ENCODE results near the gene RNF157.

Gene RNF157

GRCh38 chr17:76171706-76172105, 68.6 kb downstream of the RNF157 start:
- Histone ChIP-seq H3K27me3 (ENCODE audit: insufficient read depth, low read depth, severe bottlenecking) (no peaks in the 10 kb centered on the region), H3K9me3 (ENCODE audit: severe bottlenecking) (no peaks in the 10 kb centered on the region), H3K36me3 (peaks cover 8% of the 10 kb centered on the region), H3K27ac (no peak overlapping the region), H3K4me3 (ENCODE audit: low read depth, low read length) (no peak overlapping the region)
- no peak for TF ChIP-seq CTCF (IDR thresholded peaks at IDR 0.05; ENCODE audit: low read depth, low read length)
- DNase-seq = no peak

GRCh38 chr17:76170114-76170513, 70.2 kb downstream of the RNF157 start:
- H3K4me3 ChIP-seq (ENCODE audit: low read depth, low read length) = no peak overlapping the region
- no peaks in the 10 kb centered on the region for H3K27me3 ChIP-seq (ENCODE audit: insufficient read depth, low read depth, severe bottlenecking)
- no peak overlapping the region for H3K27ac ChIP-seq
- TF ChIP-seq CTCF (IDR thresholded peaks at IDR 0.05; ENCODE audit: low read depth, low read length) = no peak
- no peaks in the 10 kb centered on the region for H3K9me3 ChIP-seq (ENCODE audit: severe bottlenecking)
- DNase-seq = no peak
- H3K36me3 ChIP-seq = peaks cover 11% of the 10 kb centered on the region

- Histone ChIP-seq H3K27me3 (ENCODE audit: insufficient read depth, low read depth, severe bottlenecking) (no peaks in the 10 kb centered on the region), H3K4me3 (ENCODE audit: low read depth, low read length) (no peak overlapping the region), H3K36me3 (peaks cover 11% of the 10 kb centered on the region), H3K9me3 (ENCODE audit: severe bottlenecking) (no peaks in the 10 kb centered on the region), H3K27ac (no peak overlapping the region)
- TF ChIP-seq CTCF (IDR thresholded peaks at IDR 0.05; ENCODE audit: low read depth, low read length) = no peak
- no peak for DNase-seq
Observed at GRCh38 chr17:76166906-76167305, 73.4 kb downstream of the RNF157 start.

- Histone ChIP-seq H3K27me3 (ENCODE audit: insufficient read depth, low read depth, severe bottlenecking) (no peaks in the 10 kb centered on the region), H3K9me3 (ENCODE audit: severe bottlenecking) (no peaks in the 10 kb centered on the region), H3K36me3 (peaks cover 11% of the 10 kb centered on the region), H3K4me3 (ENCODE audit: low read depth, low read length) (no peak overlapping the region), H3K27ac (no peak overlapping the region)
- no peak for DNase-seq
- TF ChIP-seq CTCF (IDR thresholded peaks at IDR 0.05; ENCODE audit: low read depth, low read length) = no peak
Observed at GRCh38 chr17:76166168-76166567, 74.1 kb downstream of the RNF157 start.

GRCh38 chr17:76164331-76164730, 76.0 kb downstream of the RNF157 start:
- TF ChIP-seq CTCF (IDR thresholded peaks at IDR 0.05; ENCODE audit: low read depth, low read length) = no peak
- DNase-seq = no peak
- H3K27me3 ChIP-seq (ENCODE audit: insufficient read depth, low read depth, severe bottlenecking) = no peaks in the 10 kb centered on the region
- no peak overlapping the region for H3K27ac ChIP-seq
- H3K4me3 ChIP-seq (ENCODE audit: low read depth, low read length) = no peak overlapping the region
- no peaks in the 10 kb centered on the region for H3K9me3 ChIP-seq (ENCODE audit: severe bottlenecking)
- H3K36me3 ChIP-seq = peaks cover 12% of the 10 kb centered on the region

GRCh38 chr17:76163919-76164318, 76.4 kb downstream of the RNF157 start:
- H3K27me3 ChIP-seq (ENCODE audit: insufficient read depth, low read depth, severe bottlenecking) = no peaks in the 10 kb centered on the region
- no peak for DNase-seq
- no peak for TF ChIP-seq CTCF (IDR thresholded peaks at IDR 0.05; ENCODE audit: low read depth, low read length)
- peaks cover 16% of the 10 kb centered on the region for H3K36me3 ChIP-seq
- no peaks in the 10 kb centered on the region for H3K9me3 ChIP-seq (ENCODE audit: severe bottlenecking)
- no peak overlapping the region for H3K27ac ChIP-seq
- no peak overlapping the region for H3K4me3 ChIP-seq (ENCODE audit: low read depth, low read length)

Measured in WERI-Rb-1 (cell line).